ENCODE measurements around the gene ADCY2. TPM values are rescaled to one million over a fixed set of nuclear protein-coding genes. Genes with fewer than 3 reads are reported as not detected.

ADCY2 gene
- total RNA-seq, 1 donor from 2014 or later = 0.40 TPM

DNA sequence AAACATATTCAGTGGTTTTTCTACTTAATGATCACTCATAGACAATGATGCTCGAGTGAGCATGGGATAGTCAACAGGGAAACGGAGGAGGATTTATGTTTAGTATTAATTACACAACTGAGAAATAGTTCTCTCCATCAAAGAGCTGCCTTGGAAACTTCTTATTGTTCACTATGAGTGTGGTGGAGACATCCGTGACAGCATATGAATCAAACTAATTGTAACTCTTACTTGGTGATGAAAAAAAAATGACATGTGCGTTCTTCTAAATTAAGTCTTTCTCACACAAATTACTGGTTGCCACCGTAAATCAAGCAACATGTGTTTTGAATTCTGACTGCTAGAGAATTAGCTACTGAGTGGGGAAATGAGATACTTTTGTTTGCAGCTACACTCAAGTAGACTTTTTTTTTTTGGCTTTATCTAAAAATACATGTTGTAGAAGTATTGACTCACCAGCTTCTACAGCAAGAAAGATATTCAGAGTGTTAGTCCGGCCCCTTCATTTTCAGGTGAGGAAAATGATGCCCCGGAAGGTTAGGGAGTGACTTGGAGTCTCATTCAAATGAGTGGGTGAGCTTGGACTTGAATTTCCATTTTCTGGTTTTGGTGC is 275.5 kb downstream of the ADCY2 start:
- intact Hi-C loops (cut with DNase I) = no loop called here
- no peak for ATAC-seq (ENCODE audit: poor library complexity)
- DNase-seq = no peak

- intact Hi-C loops (cut with DNase I) = no loop called here
- ATAC-seq (ENCODE audit: poor library complexity) (no peak), DNase-seq (no peak)
These were observed 277.7 kb downstream of the ADCY2 start for GRCh38 chr5:7673658-7674057.

- ATAC-seq (ENCODE audit: poor library complexity) (no peak), DNase-seq (no peak)
- intact Hi-C loops (cut with DNase I) = no loop called here
These were observed 280.5 kb downstream of the ADCY2 start for GRCh38 chr5:7676455-7676854.

DNA sequence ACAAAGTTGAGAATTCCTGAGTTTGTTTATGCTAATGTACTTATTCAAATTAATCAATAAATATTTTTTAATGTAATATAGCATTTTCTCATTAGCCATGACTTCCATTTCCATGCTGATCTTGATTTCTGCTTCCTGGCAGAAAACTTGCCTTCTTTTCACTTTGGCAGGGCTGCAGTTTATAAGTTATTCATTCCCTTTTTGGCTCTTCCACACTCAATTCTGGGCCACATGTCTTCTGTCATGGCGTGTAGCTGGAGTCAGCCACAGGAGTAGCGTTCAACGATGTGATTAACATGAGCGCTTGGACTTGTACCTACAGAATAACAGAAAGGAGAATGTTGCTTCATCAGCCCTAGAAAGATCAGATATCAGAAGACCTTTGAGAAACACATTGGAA is 282.1 kb downstream of the ADCY2 start:
- intact Hi-C loops (cut with DNase I) = no loop called here
- ATAC-seq (ENCODE audit: poor library complexity) = no peak
- DNase-seq = no peak

- no peak for DNase-seq
- intact Hi-C loops (cut with DNase I) = no loop called here
- no peak for ATAC-seq (ENCODE audit: poor library complexity)
These were observed 283.7 kb downstream of the ADCY2 start for GRCh38 chr5:7679663-7680062.

DNA sequence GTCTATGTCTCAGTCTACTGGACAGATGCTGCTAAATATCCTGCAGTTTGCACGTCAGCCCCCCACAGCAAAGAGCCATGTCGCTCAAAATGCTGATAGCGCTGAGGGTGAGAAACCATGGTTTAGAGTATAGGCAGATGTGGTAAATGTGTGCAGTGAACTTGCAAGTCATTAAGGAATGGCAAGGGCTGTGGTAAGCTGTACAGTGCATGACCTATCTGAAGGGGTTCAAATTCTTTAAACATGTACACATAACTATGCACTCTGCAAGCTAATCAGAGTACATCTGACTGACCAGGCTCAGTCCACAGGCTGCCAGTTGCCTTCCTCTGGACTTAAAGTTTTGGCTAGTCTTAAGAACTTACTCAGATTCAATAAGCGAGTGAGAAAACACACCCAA is 284.3 kb downstream of the ADCY2 start:
- DNase-seq = no peak
- intact Hi-C loops (cut with DNase I) = no loop called here
- ATAC-seq (ENCODE audit: poor library complexity) = no peak

DNA sequence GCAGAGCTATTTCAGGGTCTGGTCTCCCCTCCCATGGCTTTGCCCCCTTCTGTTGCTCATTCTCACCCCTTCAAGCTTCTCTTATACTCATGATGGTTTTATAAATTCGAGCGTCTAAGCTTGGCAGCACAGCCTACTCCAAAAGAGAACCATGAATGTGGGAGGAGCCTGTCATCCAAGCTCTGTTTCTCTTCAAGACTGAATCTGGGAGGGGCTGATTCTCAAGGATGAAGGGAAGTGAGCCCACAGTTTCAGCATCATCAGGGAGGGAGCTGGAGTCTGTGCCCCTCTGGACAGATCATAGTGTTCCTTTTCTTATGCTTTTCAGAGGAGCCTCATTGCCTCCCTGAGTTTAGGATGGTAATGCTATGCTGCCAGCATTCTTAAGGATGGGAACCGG is 286.4 kb downstream of the ADCY2 start:
- intact Hi-C loops (cut with DNase I) = no loop called here
- ATAC-seq (ENCODE audit: poor library complexity) = no peak
- no peak for DNase-seq

- intact Hi-C loops (cut with DNase I) = no loop called here
These were observed 287.8 kb downstream of the ADCY2 start for GRCh38 chr5:7683753-7684152.

GRCh38 chr5:7684826-7685225 is 288.9 kb downstream of the ADCY2 start:
- DNase-seq = no peak
- intact Hi-C loops (cut with DNase I) = no loop called here
- ATAC-seq (ENCODE audit: poor library complexity) = no peak

More at GRCh38 chr5:7683753-7684152, 287.8 kb downstream of the ADCY2 start:
- no peak for ATAC-seq (ENCODE audit: poor library complexity)
- DNase-seq = no peak

GRCh38 chr5:7686794-7687193 is 290.9 kb downstream of the ADCY2 start:
- no peak for DNase-seq
- no peak for ATAC-seq (ENCODE audit: poor library complexity)
- intact Hi-C loops (cut with DNase I) = no loop called here

DNA sequence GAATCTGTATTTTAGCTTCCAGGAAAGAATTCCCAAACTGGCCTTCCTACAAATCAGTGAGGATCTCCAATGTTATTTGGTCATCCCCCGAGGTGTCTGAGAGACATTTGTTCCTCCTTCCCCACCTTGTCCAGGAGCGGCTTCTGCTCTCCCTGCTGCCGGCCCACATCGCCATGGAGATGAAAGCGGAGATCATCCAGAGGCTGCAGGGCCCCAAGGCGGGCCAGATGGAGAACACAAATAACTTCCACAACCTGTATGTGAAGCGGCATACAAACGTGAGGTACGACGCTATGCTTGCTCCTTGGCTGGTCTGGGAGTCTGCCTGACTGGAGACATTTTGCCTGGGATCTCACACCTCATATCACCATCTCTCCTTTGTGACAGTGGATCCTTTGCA is 294.6 kb downstream of the ADCY2 start:
- intact Hi-C loops (cut with DNase I) = no loop called here
- no peak for DNase-seq
- ATAC-seq (ENCODE audit: poor library complexity) = no peak

GRCh38 chr5:7705261-7705660 is 309.3 kb downstream of the ADCY2 start:
- intact Hi-C loops (cut with DNase I) = no loop called here
- DNase-seq (no peak), ATAC-seq (ENCODE audit: poor library complexity) (no peak)

GRCh38 chr5:7705736-7706135 is 309.8 kb downstream of the ADCY2 start:
- ATAC-seq (ENCODE audit: poor library complexity) (no peak), DNase-seq (no peak)
- intact Hi-C loops (cut with DNase I) = no loop called here

GRCh38 chr5:7706256-7706655 is 310.3 kb downstream of the ADCY2 start:
- DNase-seq (no peak), ATAC-seq (ENCODE audit: poor library complexity) (no peak)
- intact Hi-C loops (cut with DNase I) = no loop called here

- DNase-seq = no peak
- intact Hi-C loops (cut with DNase I) = no loop called here
- no peak for ATAC-seq (ENCODE audit: poor library complexity)
These were observed 318.2 kb downstream of the ADCY2 start for GRCh38 chr5:7714119-7714518.

DNA sequence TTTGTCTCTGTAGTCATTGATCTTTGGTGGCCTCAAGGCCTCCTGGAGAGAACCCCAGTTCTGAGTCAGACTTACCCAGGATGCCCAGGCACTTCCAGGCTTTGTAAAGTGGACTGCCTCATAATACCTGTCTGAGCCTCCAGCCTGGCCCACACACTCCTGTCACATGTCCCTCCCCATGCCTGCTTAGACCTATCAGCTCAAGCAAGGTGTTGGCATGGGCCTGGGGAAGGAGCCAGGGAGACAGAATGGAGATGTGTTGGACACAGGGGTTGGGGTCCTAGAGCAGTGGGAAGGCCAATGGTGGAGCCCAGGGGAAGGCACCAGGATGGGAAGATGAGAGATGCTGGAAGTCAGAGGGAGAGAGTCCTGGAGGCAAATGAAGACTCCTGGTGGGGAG is 318.8 kb downstream of the ADCY2 start:
- ATAC-seq (ENCODE audit: poor library complexity) (no peak), DNase-seq (no peak)
- intact Hi-C loops (cut with DNase I) = no loop called here

DNA sequence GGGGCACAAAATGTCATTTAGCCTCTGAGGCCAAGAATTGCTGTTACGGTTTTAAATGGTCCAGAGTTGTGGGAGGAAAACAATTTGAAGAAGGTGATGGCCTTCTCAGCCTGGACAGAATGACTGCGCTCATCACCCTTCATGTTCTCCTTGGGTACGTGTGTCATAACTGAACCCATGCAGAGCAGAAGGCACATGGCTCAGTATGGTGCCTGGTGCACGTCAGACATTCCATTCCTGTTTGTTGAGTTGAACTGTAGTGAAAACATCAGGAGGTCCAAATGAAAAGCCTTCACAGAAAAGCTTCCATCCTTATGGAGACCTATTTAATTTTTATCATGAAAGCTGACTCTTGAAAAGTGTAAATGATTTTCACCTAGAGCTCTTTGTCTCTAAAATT is 321.8 kb downstream of the ADCY2 start:
- ATAC-seq (ENCODE audit: poor library complexity) (no peak), DNase-seq (no peak)
- intact Hi-C loops (cut with DNase I) = no loop called here

DNA sequence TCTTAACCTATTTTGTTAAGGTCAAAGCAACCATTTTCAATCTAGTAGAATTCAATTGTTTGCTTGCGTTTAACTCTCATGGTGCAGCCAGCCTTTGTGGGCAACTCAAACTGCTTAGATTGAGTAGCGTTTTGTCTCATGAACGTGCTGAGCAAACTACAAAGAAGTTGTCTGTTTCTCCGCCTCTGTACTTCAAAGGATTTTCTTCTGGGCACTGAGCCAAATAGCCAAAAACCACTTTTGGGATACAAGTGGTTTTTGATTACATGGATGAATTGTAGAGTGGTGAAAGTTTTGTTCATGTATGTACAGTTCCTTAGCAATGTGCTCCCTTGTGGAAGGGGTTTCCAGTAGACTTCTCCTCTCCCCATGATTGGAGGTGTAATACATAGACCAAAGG is 332.1 kb downstream of the ADCY2 start:
- DNase-seq (no peak), ATAC-seq (ENCODE audit: poor library complexity) (no peak)
- intact Hi-C loops (cut with DNase I) = no loop called here

GRCh38 chr5:7741415-7742065 is 345.6 kb downstream of the ADCY2 start:
- intact Hi-C loops (cut with DNase I) = loop anchor here (10.0 kb wide), 1 partner anchor 977 kb away; no protein-coding TSS in a partner anchor
- DNase-seq (no peak), ATAC-seq (ENCODE audit: poor library complexity) (no peak)

DNA sequence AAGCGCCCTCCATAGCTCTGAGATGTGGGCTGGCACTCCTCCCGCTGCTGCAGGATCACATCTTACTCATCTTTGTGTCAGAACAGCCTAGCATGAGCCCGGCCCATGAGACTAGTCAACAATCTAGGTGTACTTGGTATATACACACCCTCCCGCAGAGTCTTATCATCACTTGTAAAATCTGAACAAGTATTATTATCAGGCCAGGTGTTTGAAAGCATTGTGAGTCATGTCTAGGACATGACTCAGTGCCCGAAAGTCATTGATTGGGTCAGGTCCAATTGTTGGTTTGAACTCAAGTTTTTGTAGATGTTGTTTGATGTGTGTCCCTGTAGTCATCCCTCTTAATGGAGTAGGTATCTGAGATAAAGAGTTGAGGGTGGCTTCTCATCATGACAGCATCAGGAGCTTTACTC is 346.3 kb downstream of the ADCY2 start:
- ATAC-seq (ENCODE audit: poor library complexity) = no peak

More for the DNA sequence above, 346.3 kb downstream of the ADCY2 start:
- intact Hi-C loops (cut with DNase I) = loop anchor here (10.0 kb wide), 1 partner anchor 977 kb away; no protein-coding TSS in a partner anchor
- DNase-seq = no peak
